SK-N-DZ (cell line): ENCODE results near the gene MOB3A.

Experiments
- DNase-seq: peaks from one replicate; pipeline ENCODE4 v3.0.0-alpha.2; 2015; ENCODE audit warnings: low spot score

MOB3A gene

DNA sequence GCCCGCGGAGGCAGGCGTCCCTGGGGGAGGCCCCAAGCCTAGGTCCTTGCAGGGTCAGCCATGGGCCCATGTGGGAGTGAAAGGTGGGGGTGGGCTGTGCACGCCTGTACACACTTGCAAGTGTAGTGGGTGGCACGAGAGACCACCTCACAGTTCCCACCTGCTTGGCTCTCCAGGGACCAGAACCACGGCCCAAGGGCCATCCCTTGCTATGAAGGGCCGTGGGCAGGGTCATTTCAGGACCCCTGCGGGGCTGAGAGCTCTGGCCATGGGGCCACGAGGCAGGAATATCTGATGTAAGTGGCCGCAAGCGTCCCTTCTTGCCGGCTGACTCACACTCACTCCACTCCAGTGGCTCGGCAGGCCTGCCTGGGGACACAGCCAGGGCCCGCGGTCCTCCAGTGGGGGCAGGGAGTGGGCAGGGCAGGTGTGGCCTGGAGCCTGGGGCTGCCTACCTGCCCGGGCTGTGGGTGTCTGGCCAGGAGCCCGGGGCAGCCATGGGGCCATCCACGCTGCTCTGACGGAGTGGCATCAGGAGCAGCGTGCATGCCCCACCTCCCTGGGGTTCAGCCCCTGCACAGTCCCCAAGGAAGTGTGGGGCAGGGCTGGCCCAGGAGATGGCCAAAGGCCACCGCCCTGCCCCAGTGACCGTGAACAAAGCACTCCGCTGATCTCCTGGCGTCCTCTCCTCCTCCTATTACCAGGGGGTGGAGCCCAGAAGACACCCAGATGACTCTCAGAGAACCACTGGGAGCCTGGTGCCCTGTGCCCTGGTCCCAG is 36.5 kb downstream of the MOB3A start:
- peak; percentile 67 for DNase-seq

DNA sequence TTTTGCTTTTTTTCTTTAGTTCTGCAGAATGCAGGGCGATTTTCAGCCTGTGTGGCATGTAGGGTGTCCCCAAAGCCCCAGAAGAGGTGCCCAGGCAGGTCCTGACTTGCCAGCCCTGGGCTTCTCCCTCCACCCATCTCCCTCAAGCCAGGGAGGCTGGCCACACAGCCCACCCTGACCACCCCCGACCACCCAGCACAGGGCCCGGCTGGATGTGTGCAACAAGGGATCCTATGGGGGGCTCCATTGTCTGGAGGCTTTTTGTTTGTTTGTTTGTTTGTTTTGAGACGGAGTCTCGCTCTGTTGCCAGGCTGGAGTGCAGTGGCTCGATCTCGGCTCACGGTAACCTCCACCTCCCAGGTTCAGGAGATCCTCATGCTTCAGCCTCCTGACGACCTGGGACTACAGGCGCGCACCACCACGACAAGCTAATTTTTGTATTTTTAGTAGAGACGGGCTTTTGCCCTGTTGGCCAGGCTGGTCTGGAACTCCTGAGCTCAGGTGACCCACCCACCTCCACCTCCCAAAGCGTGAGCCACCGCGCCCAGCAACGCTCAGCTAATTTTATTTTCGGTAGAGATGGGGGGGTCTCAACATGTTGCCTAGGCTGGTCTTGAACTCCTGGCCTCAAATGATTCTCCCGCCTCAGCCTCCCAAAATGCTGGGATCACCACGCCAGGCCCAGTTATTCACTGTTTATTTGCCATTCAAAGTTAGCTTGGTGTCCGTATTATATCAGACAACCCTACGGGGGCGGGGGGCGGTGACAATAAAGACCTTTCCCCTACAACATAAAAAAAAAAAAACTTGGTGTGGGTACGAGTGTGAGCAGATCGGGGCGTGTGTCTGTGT is 37.3 kb downstream of the MOB3A start:
- DNase-seq, result no peak

DNA sequence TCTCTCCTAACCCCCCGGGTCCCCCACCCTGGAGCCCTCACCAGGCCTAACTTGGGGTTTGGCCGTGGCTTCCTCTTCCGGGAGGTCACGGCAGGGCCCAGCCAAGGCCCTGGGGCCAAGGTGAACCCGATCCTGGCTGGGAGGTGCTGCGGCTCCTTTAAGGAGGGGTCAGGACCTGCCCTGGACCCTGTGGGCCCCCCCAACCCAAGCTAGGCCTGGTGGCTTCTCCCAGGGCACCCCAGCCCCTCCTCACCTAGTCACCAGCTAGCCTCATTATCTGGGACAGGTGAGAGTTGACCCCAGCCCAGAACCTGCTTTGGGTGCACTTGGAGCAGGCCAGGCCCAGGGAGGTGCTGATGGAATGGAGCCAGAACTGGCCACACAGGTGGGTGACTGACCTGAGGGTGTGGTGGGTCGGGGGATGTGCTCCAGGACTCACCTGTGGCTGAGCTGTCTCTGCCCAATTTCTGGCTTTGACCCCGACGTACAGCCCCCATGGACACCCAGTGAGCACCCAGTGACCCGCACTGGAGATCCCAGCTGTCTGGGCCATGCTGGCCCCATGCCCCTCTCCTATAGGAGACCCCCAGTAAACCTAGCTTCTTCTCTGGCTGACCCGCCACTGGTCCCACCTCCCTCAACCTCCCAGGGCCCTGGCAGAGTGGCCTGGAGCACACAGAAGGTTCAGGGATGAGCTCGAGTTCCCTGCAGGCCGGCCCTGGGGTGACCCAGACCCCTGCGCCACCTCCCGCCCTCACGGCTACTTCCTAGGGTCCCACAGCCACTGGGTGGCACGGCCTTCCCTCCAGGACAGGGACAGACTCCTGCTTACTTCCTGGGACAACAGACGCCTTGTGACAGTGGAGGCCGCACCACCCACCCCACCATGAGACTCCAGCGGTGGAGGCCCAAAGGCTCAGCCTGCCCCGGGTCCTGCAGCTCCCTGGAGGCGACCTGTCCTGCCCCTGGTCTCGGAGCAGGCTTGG is 38.3 kb downstream of the MOB3A start:
- DNase-seq, result no peak

DNA sequence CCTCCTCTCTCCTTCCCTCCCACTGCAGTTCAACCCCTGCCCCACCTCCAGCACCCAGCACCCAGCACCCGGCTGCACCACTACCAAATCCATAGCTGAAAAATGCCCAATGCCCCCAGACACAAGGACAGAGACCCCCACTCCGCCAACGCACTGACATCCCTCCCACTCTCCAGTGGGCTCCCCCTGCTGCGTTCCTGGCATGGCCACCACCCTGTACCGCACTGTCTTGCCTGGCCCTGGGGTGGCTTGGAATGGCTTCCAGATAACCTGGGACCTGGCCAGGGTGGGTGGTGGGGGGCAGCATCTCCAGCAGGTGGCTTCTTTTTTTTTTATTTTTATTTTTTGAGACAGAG is 39.3 kb downstream of the MOB3A start:
- DNase-seq, result no peak

DNA sequence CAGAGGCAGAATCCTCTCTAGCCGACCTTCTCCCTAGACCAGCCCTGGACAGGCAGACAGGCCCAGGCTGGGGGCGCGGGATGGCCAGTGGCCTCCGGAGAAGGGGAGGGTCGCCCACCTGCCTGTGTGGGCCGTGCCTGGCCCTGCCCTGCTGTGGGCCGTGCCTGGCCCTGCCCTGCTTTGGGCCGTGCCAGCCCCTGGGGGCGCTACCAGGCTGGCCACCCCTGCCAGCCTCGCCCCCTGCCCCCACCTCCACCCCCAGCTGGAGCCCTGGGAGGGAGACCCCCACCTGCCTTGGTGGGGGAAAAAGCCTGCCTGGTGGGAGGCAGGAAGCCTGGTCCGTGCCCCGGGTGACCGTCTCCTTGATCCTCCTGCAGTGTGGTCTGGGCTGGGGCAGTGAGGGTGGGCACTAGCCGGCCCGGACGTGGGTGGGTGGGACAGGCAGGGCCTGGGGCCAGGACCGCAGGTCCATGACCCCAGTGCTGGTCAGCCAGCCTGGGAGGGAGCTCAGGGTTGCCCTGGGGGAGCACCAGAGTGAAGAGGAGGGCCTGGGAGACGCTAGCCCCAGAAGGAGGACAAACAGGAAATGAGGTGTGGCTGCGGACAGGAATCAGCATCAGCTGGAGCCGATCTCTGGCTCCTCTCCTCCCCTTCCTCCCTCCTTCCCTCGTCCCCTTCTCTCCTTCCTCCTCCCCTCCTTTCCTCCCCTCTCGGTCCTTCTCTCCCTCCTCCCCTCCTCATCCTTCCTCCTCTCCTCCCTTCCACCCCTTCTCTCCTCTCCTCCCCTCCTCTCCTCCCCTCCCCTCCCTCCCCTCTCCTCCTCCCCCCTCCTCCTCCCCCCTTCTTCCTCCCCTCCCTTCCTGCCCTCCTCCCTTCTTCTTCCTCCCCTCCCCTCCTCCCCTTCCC is 39.9 kb downstream of the MOB3A start:
- peak; percentile 45 for DNase-seq

DNA sequence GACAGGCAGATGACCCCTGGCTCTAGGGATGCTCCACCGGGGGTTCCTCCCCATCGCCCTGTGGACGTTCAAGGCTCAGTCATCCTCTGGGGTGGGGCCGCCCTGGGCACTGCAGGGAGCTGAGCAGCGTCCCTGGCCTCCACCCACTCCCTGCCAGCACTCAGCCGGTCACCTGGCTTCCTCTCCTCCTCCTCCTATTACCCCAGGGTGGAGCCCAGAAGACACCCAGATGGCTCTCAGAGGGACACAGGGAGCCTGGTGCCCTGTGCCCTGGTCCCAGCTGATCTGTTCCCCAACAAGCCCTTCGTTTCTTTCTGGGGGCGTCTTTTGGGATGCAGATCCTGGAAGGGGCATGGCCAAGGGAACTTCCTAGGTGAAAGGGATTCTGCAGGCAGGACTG is 41.4 kb downstream of the MOB3A start:
- no peak for DNase-seq

DNA sequence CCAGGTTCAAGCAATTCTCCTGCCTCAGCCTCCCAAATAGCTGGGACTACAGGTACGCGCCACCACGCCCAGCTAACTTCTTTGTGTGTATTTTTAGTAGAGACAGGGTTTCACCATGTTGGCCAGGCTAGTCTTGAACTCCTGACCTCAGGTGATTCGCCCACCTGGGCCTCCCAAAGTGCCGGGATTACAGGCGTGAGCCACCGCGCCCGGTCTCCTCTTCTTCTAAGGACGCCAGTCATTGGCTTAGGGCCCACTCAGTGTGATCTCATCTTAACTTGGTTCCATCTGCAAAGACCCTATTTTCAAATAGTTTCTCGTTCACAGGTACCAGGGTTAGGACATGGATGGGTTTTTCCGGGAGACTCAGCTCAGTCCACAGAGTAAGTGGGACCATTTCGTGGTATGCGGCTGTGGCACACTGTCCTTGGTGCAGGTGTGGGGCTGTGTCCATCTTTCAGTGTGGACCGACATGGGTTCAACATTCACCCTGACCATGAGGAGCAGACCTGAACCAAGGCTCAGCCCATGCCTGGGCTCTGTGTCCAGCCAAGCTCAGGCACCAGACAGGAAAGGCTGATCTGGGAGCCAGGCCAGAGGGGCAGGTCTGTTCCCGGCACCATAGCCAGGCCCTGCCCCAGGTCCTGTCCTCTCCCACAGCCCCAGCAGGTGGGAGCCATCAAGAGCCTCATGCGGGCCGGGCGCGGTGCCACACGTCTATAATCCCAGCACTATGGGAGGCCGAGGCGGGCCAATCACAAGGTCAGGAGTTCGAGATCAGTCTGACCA is 42.3 kb downstream of the MOB3A start:
- DNase-seq, result no peak

DNA sequence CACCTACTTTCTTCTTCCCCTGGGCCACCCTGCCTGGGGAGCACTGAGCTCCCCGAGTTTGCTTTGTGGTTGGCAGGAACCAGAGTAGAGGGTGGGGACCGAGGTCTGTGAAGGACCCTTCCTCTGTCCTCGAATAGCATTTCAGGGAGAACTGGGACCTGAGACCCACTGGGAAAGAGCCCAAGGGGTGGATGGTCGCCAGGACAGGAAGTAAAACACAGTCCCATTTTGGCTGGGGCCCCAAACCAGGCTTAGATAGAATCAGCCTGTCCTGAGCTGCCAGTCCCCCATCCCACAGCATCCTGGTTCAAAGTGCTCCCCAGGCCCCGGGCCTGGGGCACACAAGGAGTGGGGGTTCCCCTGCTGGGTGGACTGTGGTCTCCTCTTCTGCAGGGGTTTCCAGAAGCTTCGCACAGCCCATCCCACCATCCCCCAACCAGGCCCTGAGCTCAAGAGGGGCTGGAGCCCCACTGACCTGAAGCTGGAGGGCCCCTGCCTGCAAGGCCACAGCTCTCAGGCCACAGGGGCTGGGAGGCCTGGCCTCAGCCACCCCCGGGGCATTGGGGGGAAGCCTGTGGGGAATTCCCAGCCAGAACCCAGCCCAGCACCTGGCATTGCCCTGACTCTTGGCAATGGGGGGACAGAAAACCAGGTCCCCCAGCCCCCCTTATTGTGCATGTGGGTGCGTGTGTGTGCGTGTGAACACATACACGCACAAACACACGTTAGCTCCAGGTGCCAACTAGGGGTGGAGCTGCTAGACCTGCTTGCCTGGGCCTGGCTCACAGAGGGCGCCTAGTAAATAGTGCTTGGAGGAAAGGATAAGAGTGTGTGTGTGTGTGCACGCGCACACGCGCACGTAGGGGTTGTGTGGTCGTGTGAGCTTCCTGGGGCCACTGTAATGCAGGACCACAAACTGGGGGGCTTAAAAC is 44.1 kb downstream of the MOB3A start:
- no peak for DNase-seq

DNA sequence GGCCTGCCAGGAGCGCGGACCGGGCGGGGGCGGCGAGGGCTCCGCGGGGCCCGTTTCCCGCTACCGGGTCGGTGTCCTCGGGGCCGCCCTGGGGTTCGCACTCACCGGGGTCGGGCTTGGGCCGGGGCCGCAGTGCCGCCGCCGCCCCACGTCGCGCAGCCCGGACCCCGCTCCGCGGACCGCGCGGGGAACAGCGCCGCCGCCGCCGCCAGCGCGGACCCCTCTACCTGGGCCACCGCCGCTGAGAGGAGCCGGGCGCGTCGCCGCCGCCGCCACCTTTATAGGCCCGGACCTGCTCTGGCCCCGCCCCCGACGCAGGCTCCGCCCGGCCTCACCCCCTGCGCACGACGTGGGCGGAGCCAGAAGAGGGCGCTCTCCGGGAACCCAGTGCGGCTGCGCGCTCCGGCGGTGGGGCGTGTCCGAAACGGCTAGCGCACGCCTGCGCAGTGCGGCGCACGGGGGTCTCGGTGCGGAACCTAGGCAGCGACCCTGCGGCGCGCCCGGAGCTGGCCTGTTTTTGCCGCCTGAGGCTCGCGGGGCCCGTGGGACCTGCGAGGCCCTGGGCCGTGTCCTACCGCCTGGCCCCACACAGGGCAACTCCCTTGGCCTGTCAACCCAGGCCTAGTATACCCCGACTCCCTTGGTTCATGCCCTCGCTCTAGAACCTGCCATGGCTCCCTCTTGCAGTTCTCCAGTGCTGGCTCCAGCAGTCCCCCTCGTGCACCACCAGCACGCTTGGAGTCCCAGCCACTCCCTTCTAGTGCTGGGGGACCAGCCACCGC is 44.9 kb downstream of the MOB3A start, which contains the start of gene MKNK2:
TSS of gene MKNK2 (minus strand) at position 254 of the 782 bp plus-strand sequence. CDS start 393 bp downstream, outside the sequence.
- DNase-seq, result peak; percentile 79

DNA sequence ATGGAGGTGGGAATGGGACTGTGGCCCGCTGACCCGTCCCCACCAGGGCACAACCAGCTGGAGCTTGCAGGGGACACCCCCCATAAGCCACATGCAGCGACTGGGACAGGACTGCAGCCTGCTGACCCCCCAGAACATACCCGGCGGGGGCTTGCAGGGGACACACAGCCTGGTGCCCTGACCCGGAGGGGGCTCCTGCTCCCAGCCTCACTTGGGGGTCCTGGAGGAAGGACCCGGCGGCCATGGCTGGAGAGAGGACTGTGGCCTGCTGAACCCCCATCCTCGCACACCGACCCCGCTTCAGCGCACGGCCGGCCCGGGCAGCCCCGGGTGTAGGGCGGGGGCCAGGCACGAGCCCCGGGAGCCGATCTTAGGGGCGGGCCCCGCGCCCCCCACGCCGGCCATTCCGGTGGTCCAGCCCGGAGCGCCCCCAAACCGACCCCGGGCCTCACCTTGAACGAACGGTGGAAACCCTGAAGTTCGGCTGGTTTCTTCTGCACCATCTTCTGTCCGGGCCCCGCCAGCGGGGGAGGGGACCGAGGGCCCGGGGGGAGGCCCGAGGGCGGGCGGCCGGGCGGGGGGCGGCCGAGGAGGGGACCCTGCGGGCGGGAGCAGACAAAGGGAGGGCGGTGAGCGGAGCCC is 45.7 kb downstream of the MOB3A start:
- no peak for DNase-seq

DNA sequence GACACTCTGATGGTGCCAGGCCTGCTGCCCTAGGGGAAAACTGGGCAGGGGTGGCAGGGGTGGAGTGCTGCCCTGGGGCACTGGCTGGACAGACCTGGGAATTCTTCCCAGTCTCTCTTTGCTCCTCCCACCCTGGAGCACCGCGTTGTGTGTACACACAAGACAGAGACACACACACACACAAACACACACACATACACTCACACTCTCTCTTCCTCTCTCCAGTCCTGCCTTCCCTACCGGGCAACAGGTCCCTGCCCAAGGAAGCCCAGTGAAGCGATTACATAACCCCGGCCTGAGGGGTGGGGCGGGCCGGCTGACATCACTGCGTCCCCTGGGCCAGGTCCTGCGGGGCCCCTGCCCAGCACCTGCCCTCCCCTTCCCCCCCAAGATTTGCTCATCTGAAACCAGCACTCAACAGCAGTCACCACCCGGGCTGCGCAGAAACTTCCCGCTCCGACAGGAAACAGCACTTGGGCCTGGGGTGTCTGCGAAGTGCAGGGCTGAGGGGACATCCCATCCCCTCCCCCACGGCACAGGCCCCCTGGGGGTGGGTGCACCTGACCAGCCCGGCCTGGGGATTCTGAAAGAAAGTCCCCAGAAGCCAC is 46.3 kb downstream of the MOB3A start:
- peak; percentile 36 for DNase-seq

DNA sequence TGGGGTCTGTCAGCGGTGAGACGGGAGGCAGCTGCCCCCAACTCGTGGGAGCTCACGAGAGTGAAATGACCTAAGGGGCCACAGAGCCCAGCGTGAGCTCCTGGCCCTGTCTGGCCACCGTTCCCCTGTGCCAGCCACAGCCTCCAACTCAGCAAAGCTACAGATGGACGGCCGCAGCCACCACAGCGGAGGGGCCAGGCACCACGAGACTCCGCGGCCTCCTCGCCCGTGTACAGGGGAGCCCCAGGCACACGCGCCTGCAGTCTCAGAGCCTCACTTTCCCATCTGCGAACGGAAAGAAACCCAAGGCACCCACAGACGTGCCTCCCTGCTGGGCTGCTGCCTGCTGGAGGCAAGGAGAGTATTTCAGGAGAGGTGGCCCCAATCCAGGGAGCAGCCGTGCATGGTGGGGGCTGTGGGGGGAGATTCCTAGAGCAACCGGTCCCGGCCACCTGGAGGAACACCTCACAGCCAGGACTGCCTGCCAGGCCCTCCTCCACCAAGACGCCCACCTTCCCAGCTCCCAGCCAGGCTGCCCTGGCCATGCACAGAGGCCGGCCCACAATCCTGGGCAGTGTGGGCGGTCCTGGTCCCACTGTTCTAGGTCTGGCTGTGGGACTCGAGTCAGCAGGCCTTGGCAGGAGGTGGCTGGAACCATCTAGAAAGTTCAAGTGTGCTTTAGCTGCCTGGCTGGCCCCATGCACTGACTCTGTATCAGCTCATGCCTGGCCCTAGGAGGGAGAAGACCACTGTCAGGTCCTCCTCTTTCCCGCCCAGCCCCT is 47.0 kb downstream of the MOB3A start:
- DNase-seq, result no peak

DNA sequence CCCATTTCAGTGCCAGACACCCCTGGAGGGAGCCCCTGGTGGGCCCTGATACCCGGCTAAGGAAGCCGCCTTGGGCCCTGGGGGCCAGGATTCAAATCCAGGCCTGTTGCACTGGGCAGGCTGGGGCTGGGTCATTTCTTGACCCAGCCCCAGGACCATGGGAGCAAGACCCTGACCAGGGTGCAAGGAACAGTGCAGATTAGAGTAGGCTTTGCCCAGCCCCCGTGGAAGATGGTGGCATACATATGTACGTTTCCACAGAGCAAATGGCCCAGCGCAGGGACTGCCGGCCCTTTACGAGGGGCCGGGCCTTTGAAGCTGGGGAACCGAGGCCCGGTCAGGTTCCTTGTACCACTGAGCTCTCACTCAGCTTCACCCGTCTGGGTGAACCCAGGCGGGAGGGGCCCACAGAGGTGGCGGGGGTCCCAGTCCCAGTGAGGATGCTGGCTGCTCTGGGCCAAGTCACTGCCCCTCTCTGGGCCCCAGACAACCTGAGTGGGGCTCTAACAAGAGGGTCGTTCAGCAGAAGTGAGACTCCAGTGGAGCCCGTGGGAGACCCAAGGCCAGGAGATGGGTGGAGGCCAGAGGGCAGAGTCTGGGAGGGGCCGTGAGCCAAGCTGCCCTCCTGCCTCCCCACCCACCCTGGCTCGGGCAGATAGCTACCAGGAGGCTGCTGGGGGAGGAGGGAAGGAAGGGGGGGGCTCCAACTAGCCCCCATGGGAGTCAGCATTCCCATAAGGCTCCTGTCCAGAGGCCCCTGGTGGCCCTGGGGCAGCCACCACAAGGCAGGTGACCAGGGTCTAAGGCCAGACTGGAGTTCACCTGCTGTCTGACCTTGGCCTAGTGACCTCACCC is 47.8 kb downstream of the MOB3A start:
- DNase-seq, result no peak

DNA sequence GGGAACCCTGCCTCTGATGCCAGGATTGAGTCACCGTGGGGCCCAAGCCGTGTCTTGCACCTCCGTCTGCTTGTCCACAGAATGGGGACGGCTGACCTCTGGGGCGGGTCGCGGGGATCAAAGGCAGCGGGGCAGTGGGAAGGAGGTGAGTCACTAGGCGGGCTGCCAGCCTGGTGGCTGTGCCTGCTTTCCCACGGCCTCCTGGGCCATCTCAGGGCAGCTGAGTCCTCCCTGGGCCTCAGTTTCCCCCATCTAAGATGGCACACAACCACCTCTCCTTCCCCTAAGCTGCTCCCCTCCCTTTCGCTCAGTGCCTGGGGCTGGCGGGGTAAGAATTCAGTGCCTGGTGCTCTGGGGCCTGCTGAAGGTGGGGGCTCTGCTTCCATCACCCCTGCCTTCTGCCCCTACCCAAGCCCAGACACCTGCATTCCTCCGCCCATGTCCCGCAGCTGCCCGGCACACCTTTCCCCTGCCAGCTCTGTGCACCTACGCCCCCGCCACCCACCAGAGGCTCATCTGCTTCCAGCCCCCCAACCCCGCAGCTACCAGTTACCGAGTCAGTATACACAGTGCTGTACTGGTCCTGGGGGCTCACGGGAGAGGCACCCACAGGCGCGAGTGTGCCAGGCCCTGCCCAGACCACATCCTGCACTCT is 48.5 kb downstream of the MOB3A start:
- DNase-seq, result no peak

DNA sequence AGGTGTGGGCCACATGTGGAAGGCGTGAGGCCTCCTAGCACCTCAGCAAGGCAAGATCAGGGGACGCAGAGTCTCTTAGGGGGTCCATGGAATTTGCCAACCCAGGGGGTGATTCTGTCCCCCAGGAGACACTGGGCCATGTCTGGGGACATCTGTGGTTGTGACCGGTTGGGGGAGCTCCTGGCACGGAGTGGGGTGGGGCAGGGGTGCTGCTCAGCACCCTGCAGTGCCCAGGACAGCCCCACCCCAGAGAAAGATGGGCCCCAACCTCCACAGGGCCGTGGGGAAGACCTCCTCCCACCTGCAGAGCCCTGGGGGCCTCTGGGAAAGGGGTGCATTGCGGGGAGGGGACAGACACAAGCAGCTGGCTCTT is 49.1 kb downstream of the MOB3A start:
- DNase-seq, result no peak
